ENCODE results near the gene LCOR. TPM values are rescaled to one million over a fixed set of nuclear protein-coding genes. Genes with fewer than 3 reads are reported as not detected.
A peak's percentile ranks its signal among the peaks of the same experiment; 100 is the strongest.

Gene LCOR
- total and polyA plus RNA-seq, 4 donors: 3.3 to 68.4 (median 17.9) TPM

DNA sequence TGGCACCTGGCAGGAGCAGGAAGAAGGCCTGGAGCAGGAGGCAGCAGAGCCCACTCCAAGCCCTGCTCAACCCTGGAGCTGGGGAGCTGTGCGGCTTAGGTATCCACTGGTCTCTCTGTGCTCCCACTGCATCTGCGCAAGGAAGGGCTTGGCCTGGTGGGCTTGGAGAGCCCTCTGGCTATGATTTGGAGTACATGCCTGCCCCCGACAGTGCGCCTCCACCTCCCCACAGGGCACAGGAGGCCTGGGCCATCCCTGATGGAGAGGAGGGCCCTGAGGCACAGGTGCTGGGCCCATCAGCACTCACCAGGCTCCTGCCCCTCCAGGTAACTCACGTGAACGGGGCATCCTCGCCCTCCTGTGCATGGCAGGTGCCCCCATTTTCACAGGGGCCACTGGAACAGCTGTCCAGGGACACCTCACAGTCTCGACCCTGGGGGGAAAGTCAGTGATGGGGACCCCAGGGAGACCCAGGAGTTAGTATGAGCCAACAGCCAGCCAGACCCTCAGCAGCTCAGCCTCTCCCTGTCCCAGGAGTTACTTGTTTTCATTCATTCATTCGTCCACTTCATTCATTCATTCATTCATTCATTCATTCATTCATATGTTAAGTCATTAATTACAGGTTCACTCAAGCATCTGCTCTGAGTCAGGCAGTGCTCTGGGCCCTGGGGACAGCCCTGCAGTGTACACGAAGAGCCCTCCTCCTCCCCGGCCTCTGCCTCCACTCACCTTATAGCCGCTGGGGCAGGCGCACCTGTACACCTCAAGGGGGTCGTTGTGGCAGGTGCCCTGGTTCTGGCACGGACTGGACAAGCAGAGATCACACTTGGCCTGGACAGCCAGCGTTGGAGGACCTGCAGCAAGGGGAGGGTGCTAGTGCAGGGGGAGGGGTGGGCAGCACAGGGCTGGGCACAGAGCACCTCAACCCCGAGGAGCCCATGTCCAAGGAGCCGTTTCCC, 186.4 kb downstream of the LCOR start:
- 85 to 97% methylated on average over 18 of the region's 18 CpGs for WGBS, 2 donors

DNA sequence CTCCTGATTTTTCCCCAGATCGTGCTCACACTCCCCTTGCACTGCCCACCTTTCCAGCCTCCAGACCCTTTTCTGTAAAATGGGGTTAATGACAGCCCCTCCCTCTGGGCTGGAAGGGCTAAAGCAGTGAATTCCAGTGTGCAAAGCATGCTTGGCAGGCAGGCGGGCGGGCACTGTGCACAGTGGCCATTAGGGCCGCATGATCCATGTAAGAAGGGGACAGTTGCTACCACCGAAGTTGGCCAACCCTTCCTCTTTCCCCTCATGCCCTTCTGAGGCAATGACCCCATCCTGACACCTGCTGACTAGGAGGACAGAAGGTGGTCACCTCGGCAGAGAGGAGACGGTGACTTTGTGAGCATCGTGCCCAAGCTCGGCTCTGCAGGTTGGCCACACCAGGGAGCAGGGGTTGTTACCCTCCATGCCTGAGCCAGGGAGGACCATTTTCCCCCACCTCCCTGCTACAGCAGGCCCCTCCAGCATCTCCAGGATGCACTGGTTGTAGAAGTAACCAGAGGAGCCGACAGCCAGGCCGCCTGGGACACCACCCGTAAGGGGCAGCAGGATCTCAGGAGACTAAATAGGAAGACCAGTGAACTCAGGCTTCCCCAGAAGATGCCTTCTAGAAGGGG, 187.2 kb downstream of the LCOR start:
- no peak overlapping the region for H3K4me3 ChIP-seq
- no peaks in the 10 kb centered on the region for H3K36me3 ChIP-seq (ENCODE audit: control insufficient read depth in 4 of 4, insufficient read depth in 4 of 4, low read length in 4 of 4)
- peaks cover 2 to 29% (median 4%) of the 10 kb centered on the region in 5 donors for H3K4me1 ChIP-seq (ENCODE audit: control insufficient read depth in 5 of 5, insufficient read depth in 5 of 5, low read length in 5 of 5)
- H3K27ac ChIP-seq (ENCODE audit: low read depth in 1 of 2, low read length in 1 of 2): no peak overlapping the region
- H3K27me3 ChIP-seq (ENCODE audit: control insufficient read depth in 3 of 3, insufficient read depth in 3 of 3, low read length in 2 of 3): no peaks in the 10 kb centered on the region
- 89% methylated on average over 12 of the region's 12 CpGs for WGBS, 2 donors
- DNase-seq (no peak), ATAC-seq (ENCODE audit: insufficient read depth, low FRiP score) (no peak)
- no peak overlapping the region for H3K9ac ChIP-seq (ENCODE audit: insufficient read depth in 1 of 2, low read length in 2 of 2)
- no peaks in the 10 kb centered on the region for H3K9me3 ChIP-seq (ENCODE audit: control insufficient read depth in 4 of 4, insufficient read depth in 3 of 4, low read length in 3 of 4)
- TF ChIP-seq, protein P1, sequence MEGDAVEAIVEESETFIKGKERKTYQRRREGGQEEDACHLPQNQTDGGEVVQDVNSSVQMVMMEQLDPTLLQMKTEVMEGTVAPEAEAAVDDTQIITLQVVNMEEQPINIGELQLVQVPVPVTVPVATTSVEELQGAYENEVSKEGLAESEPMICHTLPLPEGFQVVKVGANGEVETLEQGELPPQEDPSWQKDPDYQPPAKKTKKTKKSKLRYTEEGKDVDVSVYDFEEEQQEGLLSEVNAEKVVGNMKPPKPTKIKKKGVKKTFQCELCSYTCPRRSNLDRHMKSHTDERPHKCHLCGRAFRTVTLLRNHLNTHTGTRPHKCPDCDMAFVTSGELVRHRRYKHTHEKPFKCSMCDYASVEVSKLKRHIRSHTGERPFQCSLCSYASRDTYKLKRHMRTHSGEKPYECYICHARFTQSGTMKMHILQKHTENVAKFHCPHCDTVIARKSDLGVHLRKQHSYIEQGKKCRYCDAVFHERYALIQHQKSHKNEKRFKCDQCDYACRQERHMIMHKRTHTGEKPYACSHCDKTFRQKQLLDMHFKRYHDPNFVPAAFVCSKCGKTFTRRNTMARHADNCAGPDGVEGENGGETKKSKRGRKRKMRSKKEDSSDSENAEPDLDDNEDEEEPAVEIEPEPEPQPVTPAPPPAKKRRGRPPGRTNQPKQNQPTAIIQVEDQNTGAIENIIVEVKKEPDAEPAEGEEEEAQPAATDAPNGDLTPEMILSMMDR (IDR thresholded peaks at IDR 0.05; ENCODE audit: control extremely low read depth, extremely low read depth): no peak

More for the DNA sequence above, 186.4 kb downstream of the LCOR start:
- H3K9ac ChIP-seq (ENCODE audit: insufficient read depth in 1 of 2, low read length in 2 of 2): no peak overlapping the region
- no peak overlapping the region for H3K4me3 ChIP-seq
- DNase-seq: no peak
- no peaks in the 10 kb centered on the region for H3K36me3 ChIP-seq (ENCODE audit: control insufficient read depth in 4 of 4, insufficient read depth in 4 of 4, low read length in 4 of 4)
- H3K27ac ChIP-seq (ENCODE audit: low read depth in 1 of 2, low read length in 1 of 2): no peak overlapping the region
- peaks cover 2 to 23% (median 4%) of the 10 kb centered on the region in 5 donors for H3K4me1 ChIP-seq (ENCODE audit: control insufficient read depth in 5 of 5, insufficient read depth in 5 of 5, low read length in 5 of 5)
- TF ChIP-seq, protein P1 (IDR thresholded peaks at IDR 0.05; ENCODE audit: control extremely low read depth, extremely low read depth): no peak
- no peaks in the 10 kb centered on the region for H3K9me3 ChIP-seq (ENCODE audit: control insufficient read depth in 4 of 4, insufficient read depth in 3 of 4, low read length in 3 of 4)
- ATAC-seq (ENCODE audit: insufficient read depth, low FRiP score): no peak
- no peaks in the 10 kb centered on the region for H3K27me3 ChIP-seq (ENCODE audit: control insufficient read depth in 3 of 3, insufficient read depth in 3 of 3, low read length in 2 of 3)

DNA sequence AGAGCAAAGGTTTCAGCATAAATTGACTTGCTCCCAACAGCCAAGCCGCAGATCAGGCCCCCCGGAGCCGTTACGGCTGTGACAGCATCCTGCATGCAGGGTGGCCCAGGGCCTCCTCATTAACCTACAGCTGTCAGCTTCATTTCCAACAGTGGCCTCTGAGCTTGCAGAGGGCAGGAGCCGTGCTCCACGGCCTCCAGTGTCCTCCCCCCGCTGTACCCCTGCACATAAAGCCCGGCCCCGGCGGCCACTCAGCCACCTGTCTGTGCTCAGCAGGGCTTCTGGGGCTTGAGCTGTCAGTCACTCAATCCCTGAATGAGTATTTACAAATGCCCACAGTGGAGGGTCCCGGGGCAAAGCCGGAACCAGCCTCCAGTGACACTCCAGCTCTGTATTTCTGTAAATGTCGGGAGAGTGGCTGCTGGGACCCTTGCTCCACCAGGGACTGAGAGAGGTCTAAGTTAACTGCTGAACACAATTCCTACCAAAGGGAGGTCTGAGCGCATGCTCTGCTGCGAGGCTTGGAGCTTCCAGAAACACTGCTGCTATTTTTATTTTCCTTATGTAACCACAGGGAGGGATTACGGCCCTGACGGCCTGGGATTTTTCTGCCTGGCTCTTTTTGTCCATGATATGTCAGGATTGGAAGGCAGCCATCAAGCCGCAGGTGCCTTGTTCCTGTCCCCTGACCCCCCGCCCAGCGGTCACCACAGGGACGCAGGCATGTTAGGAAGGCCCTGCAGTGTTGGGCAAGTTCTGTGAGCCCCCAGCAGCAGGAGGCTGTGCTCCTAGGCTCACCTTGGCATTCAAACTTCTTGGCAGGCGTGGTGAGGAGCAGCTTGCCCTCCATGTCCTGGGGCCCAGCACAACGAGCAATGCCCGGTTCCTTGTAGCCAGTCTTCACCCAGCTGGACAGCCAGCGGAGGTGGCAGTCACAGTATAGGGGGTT, 188.6 kb downstream of the LCOR start:
- peak overlapping the region; percentile 18 to 73 for H3K27ac ChIP-seq (ENCODE audit: low read depth in 1 of 2, low read length in 1 of 2)
- H3K9me3 ChIP-seq (ENCODE audit: control insufficient read depth in 4 of 4, insufficient read depth in 3 of 4, low read length in 3 of 4): no peaks in the 10 kb centered on the region
- H3K4me1 ChIP-seq (ENCODE audit: control insufficient read depth in 5 of 5, insufficient read depth in 5 of 5, low read length in 5 of 5): peaks cover 0 to 26% (median 4%) of the 10 kb centered on the region in 5 donors
- ATAC-seq (ENCODE audit: insufficient read depth, low FRiP score): no peak
- peak; percentile 24 to 59 (median 42) for DNase-seq
- 70 to 79% methylated on average over 25 of the region's 25 CpGs for WGBS, 2 donors
- no peak overlapping the region for H3K9ac ChIP-seq (ENCODE audit: insufficient read depth in 1 of 2, low read length in 2 of 2)
- TF ChIP-seq, protein P1 (IDR thresholded peaks at IDR 0.05; ENCODE audit: control extremely low read depth, extremely low read depth): no peak
- no peaks in the 10 kb centered on the region for H3K27me3 ChIP-seq (ENCODE audit: control insufficient read depth in 3 of 3, insufficient read depth in 3 of 3, low read length in 2 of 3)
- H3K4me3 ChIP-seq: no peak overlapping the region
- no peaks in the 10 kb centered on the region for H3K36me3 ChIP-seq (ENCODE audit: control insufficient read depth in 4 of 4, insufficient read depth in 4 of 4, low read length in 4 of 4)

Data from lung (tissue), 12 donors.